Sigmoid colon (tissue), 7 donors: Measurements from ENCODE around the gene SPANXD. TPM values are rescaled to one million over a fixed set of nuclear protein-coding genes. Genes with fewer than 3 reads are reported as not detected.

Experiments used
- DNase-seq: peaks from one replicate; pipeline ENCODE4 v3.0.0-alpha.2; 2019
- H3K27ac ChIP-seq, 4 donors: fragments of 200-600 bp; sonication (generic); one replicate each; pipeline ENCODE4 v1.5.1; 2016 to 2019; ENCODE audit warnings: mild to moderate bottlenecking in 1 of 4
- H3K27me3 ChIP-seq, 3 donors: fragments of 200-600 bp; sonication (generic); one replicate each; pipeline ENCODE4 v1.5.1; 2019; ENCODE audit warnings: mild to moderate bottlenecking in 1 of 3
- H3K36me3 ChIP-seq, 4 donors: fragments of 200-600 bp; sonication (generic); one replicate each; pipeline ENCODE4 v1.5.1; 2016 to 2019
- H3K4me1 ChIP-seq, 4 donors: fragments of 200-600 bp; sonication (generic); one replicate each; pipeline ENCODE4 v1.5.1; 2017 to 2019
- H3K4me3 ChIP-seq, 4 donors: fragments of 200-600 bp; sonication (generic); one replicate each; pipeline ENCODE4 v1.5.1; 2017 to 2019; ENCODE audit warnings: mild to moderate bottlenecking in 2 of 4, moderate library complexity in 1 of 4
- H3K9me3 ChIP-seq, 4 donors: fragments of 200-600 bp in 3 of 4; sonication (generic) in 3 of 4; one replicate each; pipeline versions ENCODE4 v1.5.1 to v1.6.1; 2013 to 2019
- CTCF ChIP-seq, 4 experiments: fragments of 450-650 bp in 3 of 4; fragments of 200-600 bp in 1 of 4; IDR thresholded peaks; one replicate each; pipeline ENCODE4 v1.5.1; 2016 to 2019; ENCODE audit warnings: antibody characterized with exemption in 4 of 4, mild to moderate bottlenecking in 3 of 4, moderate library complexity in 2 of 4
- EP300 ChIP-seq, 4 donors: sonication (generic); formaldehyde crosslinking; IDR thresholded peaks; one replicate each; pipeline ENCODE4 v1.6.1; 2017; ENCODE audit warnings: antibody characterized with exemption in 4 of 4
- POLR2A ChIP-seq, 2 donors: fragments of 450-650 bp; IDR thresholded peaks; one replicate each; pipeline ENCODE4 v1.6.1; 2016; ENCODE audit warnings: antibody characterized with exemption in 2 of 2, mild to moderate bottlenecking in 2 of 2, moderate library complexity in 2 of 2
- POLR2AphosphoS5 ChIP-seq, 4 donors: sonication (generic); formaldehyde crosslinking; IDR thresholded peaks; one replicate each; pipeline ENCODE4 v1.6.1; 2017; ENCODE audit warnings: antibody characterized with exemption in 4 of 4
- WGBS, 2 donors: extraction: QIAGEN DNeasy Blood & Tissue Kit; methylation state at CpG; one replicate each; pipeline ENCODE4 v1.1.7; 2013; 5-methylcytosine and 5-hydroxymethylcytosine counted together
- intact Hi-C: fragments of 100-400 bp; cut with DNase I; formaldehyde crosslinking; loops from one replicate; pipeline ENCODE4 v1.15.1; 2023
- polyA plus RNA-seq, 3 donors: library from polyadenylated mRNA; stranded (reverse); fragments of 200-250 nt; gene quantifications; one replicate each; pipeline ENCODE4 v1.2.3, GENCODE V29; 2013
- total RNA-seq, 4 donors: library from RNA; depleted of rRNA; stranded (reverse); fragments of >200 nt; gene quantifications; one replicate each; pipeline ENCODE4 v1.1.0, GENCODE V29; 2016
- donor health status: healthy with polysubstance abuse.
- donor health status: Bipolar disorder and iron deficiency.
- donor health status: healthy.

Gene SPANXD
- total and polyA plus RNA-seq, 7 donors = not detected

GRCh38 chrX:141668371-141668770, 30.2 kb downstream of the SPANXD start:
- Histone ChIP-seq H3K4me1 (no peaks in the 10 kb centered on the region), H3K27me3 (no peaks in the 10 kb centered on the region), H3K27ac (no peak overlapping the region), H3K9me3 (no peaks in the 10 kb centered on the region), H3K36me3 (no peaks in the 10 kb centered on the region), H3K4me3 (no peak overlapping the region)
- intact Hi-C loops = no loop called here
- TF ChIP-seq EP300 (IDR thresholded peaks at IDR 0.05) (no peak), POLR2A (IDR thresholded peaks at IDR 0.05) (no peak), CTCF (IDR thresholded peaks at IDR 0.05) (no peak)
- 73 to 74% methylated on average over 4 of the region's 4 CpGs for WGBS, 2 donors
- no peak for DNase-seq

- Histone ChIP-seq H3K27ac (no peak overlapping the region), H3K36me3 (no peaks in the 10 kb centered on the region), H3K4me1 (no peaks in the 10 kb centered on the region), H3K27me3 (no peaks in the 10 kb centered on the region), H3K9me3 (no peaks in the 10 kb centered on the region), H3K4me3 (no peak overlapping the region)
- TF ChIP-seq POLR2AphosphoS5 (IDR thresholded peaks at IDR 0.05) = no peak
- no peak for TF ChIP-seq CTCF (IDR thresholded peaks at IDR 0.05)
- no peak for TF ChIP-seq POLR2A (IDR thresholded peaks at IDR 0.05)
- TF ChIP-seq EP300 (IDR thresholded peaks at IDR 0.05) = no peak
- WGBS, 2 donors = 82 to 91% methylated on average over 6 of the region's 6 CpGs
- intact Hi-C loops = no loop called here
- DNase-seq = no peak
Measured at GRCh38 chrX:141662781-141663180, 35.8 kb downstream of the SPANXD start.

GRCh38 chrX:141652286-141652685, 46.3 kb downstream of the SPANXD start:
- H3K36me3 ChIP-seq = no peaks in the 10 kb centered on the region
- H3K4me1 ChIP-seq = no peaks in the 10 kb centered on the region
- DNase-seq = no peak
- no peak for TF ChIP-seq CTCF (IDR thresholded peaks at IDR 0.05)
- H3K27ac ChIP-seq = no peak overlapping the region
- intact Hi-C loops = no loop called here
- WGBS, 2 donors = 70 to 80% methylated on average over 5 of the region's 5 CpGs
- H3K27me3 ChIP-seq = no peaks in the 10 kb centered on the region
- no peak overlapping the region for H3K4me3 ChIP-seq
- H3K9me3 ChIP-seq = no peaks in the 10 kb centered on the region

Other genes starting within 250 kb of the SPANXD start
- not detected for gene SPANXA1, start 114.0 kb downstream of the SPANXD start, total RNA-seq
- gene SPANXA1, start 114.0 kb downstream of the SPANXD start, polyA plus RNA-seq = not detected
- gene SPANXA2, start 109.0 kb downstream of the SPANXD start, total RNA-seq = not detected
- not detected for gene SPANXA2, start 109.0 kb downstream of the SPANXD start, polyA plus RNA-seq
- not detected for gene MAGEC3, start 139.6 kb upstream of the SPANXD start, total RNA-seq
- gene MAGEC3, start 139.6 kb upstream of the SPANXD start, polyA plus RNA-seq = not detected
- not detected for gene MAGEC1, start 205.2 kb upstream of the SPANXD start, total RNA-seq
- gene MAGEC1, start 205.2 kb upstream of the SPANXD start, polyA plus RNA-seq = not detected